Measurements from ENCODE around the gene TRNP1.

Gene TRNP1

GRCh38 chr1:27035344-27035743, 41.9 kb downstream of the TRNP1 start:
- CTCF ChIA-PET = interaction anchor here (1.5 to 26.9 kb wide), 5 partner anchors 9 to 62 kb away, joined by 5 to 449 read pairs (median 13); no protein-coding TSS in a partner anchor
- POLR2A ChIA-PET = no interaction called here
- H3K27me3 ChIP-seq (replicated peaks in 2 of 5; ENCODE audit: control insufficient read depth in 4 of 5, insufficient read depth in 5 of 5, low read length in 4 of 5) = no peaks in the 10 kb centered on the region
- no peak for DNase-seq
- peaks cover 0 to 9% (median 7%) of the 10 kb centered on the region in 4 experiments for H3K4me1 ChIP-seq (ENCODE audit: control extremely low read depth in 1 of 4, control insufficient read depth in 4 of 4, insufficient read depth in 4 of 4, low read length in 3 of 4)
- H3K9me3 ChIP-seq (ENCODE audit: control extremely low read depth in 1 of 5, control insufficient read depth in 4 of 5, insufficient read depth in 2 of 5, low read depth in 1 of 5, low read length in 4 of 5) = no peaks in the 10 kb centered on the region
- WGBS (ENCODE audit: insufficient coverage) = 100% methylated on average over 3 of the region's 4 CpGs
- H3K27ac ChIP-seq (ENCODE audit: insufficient read depth in 1 of 2, low read depth in 1 of 2, low read length in 2 of 2, poor library complexity in 1 of 2, severe bottlenecking in 2 of 2) = no peak overlapping the region
- H3K36me3 ChIP-seq (ENCODE audit: control insufficient read depth in 4 of 4, insufficient read depth in 4 of 4, low read length in 3 of 4) = no peaks in the 10 kb centered on the region
- H3K4me3 ChIP-seq (ENCODE audit: control insufficient read depth in 1 of 7, extremely low read depth in 1 of 7, insufficient read depth in 4 of 7, low read depth in 2 of 7, low read length in 6 of 7) = no peak overlapping the region

- Histone ChIP-seq H3K9me3 (ENCODE audit: control extremely low read depth in 1 of 5, control insufficient read depth in 4 of 5, insufficient read depth in 2 of 5, low read depth in 1 of 5, low read length in 4 of 5) (no peaks in the 10 kb centered on the region), H3K4me1 (ENCODE audit: control extremely low read depth in 1 of 4, control insufficient read depth in 4 of 4, insufficient read depth in 4 of 4, low read length in 3 of 4) (peaks cover 0 to 3% (median 2%) of the 10 kb centered on the region in 4 experiments), H3K4me3 (ENCODE audit: control insufficient read depth in 1 of 7, extremely low read depth in 1 of 7, insufficient read depth in 4 of 7, low read depth in 2 of 7, low read length in 6 of 7) (no peak overlapping the region), H3K27ac (ENCODE audit: insufficient read depth in 1 of 2, low read depth in 1 of 2, low read length in 2 of 2, poor library complexity in 1 of 2, severe bottlenecking in 2 of 2) (no peak overlapping the region), H3K27me3 (replicated peaks in 2 of 5; ENCODE audit: control insufficient read depth in 4 of 5, insufficient read depth in 5 of 5, low read length in 4 of 5) (no peaks in the 10 kb centered on the region), H3K36me3 (ENCODE audit: control insufficient read depth in 4 of 4, insufficient read depth in 4 of 4, low read length in 3 of 4) (no peaks in the 10 kb centered on the region)
- CTCF ChIA-PET = interaction anchor here (1.0 to 26.9 kb wide), 3 partner anchors 35 to 60 kb away, joined by 3 to 449 read pairs (median 18); no protein-coding TSS in a partner anchor
- no peak for DNase-seq
- no CpG with 5 or more reads among the region's 1 CpG for WGBS (ENCODE audit: insufficient coverage)
- POLR2A ChIA-PET = no interaction called here
Measured at GRCh38 chr1:27036718-27037117, 43.2 kb downstream of the TRNP1 start.

GRCh38 chr1:27037518-27037917, 44.0 kb downstream of the TRNP1 start:
- Histone ChIP-seq H3K36me3 (ENCODE audit: control insufficient read depth in 4 of 4, insufficient read depth in 4 of 4, low read length in 3 of 4) (no peaks in the 10 kb centered on the region), H3K4me3 (ENCODE audit: control insufficient read depth in 1 of 7, extremely low read depth in 1 of 7, insufficient read depth in 4 of 7, low read depth in 2 of 7, low read length in 6 of 7) (no peak overlapping the region), H3K4me1 (ENCODE audit: control extremely low read depth in 1 of 4, control insufficient read depth in 4 of 4, insufficient read depth in 4 of 4, low read length in 3 of 4) (no peaks in the 10 kb centered on the region), H3K27ac (ENCODE audit: insufficient read depth in 1 of 2, low read depth in 1 of 2, low read length in 2 of 2, poor library complexity in 1 of 2, severe bottlenecking in 2 of 2) (no peak overlapping the region), H3K27me3 (replicated peaks in 2 of 5; ENCODE audit: control insufficient read depth in 4 of 5, insufficient read depth in 5 of 5, low read length in 4 of 5) (no peaks in the 10 kb centered on the region), H3K9me3 (ENCODE audit: control extremely low read depth in 1 of 5, control insufficient read depth in 4 of 5, insufficient read depth in 2 of 5, low read depth in 1 of 5, low read length in 4 of 5) (no peaks in the 10 kb centered on the region)
- ChIA-PET CTCF (interaction anchor here (1.0 to 26.9 kb wide), 3 partner anchors 36 to 59 kb away, joined by 3 to 449 read pairs (median 3); partner anchors contain the start of gene TRNP1), POLR2A (no interaction called here)
- no peak for DNase-seq
- WGBS (ENCODE audit: insufficient coverage) = 90% methylated on average over 2 of the region's 10 CpGs

GRCh38 chr1:27038020-27038419, 44.5 kb downstream of the TRNP1 start:
- H3K4me1 ChIP-seq (ENCODE audit: control extremely low read depth in 1 of 4, control insufficient read depth in 4 of 4, insufficient read depth in 4 of 4, low read length in 3 of 4) = no peaks in the 10 kb centered on the region
- H3K9me3 ChIP-seq (ENCODE audit: control extremely low read depth in 1 of 5, control insufficient read depth in 4 of 5, insufficient read depth in 2 of 5, low read depth in 1 of 5, low read length in 4 of 5) = no peaks in the 10 kb centered on the region
- POLR2A ChIA-PET = interaction anchor here (0.7 kb wide), 1 partner anchor 43 kb away, joined by 3 read pairs; no protein-coding TSS in a partner anchor
- H3K4me3 ChIP-seq (ENCODE audit: control insufficient read depth in 1 of 7, extremely low read depth in 1 of 7, insufficient read depth in 4 of 7, low read depth in 2 of 7, low read length in 6 of 7) = no peak overlapping the region
- H3K27me3 ChIP-seq (replicated peaks in 2 of 5; ENCODE audit: control insufficient read depth in 4 of 5, insufficient read depth in 5 of 5, low read length in 4 of 5) = no peaks in the 10 kb centered on the region
- 91% methylated on average over 7 of the region's 7 CpGs for WGBS (ENCODE audit: insufficient coverage)
- no peak for DNase-seq
- H3K27ac ChIP-seq (ENCODE audit: insufficient read depth in 1 of 2, low read depth in 1 of 2, low read length in 2 of 2, poor library complexity in 1 of 2, severe bottlenecking in 2 of 2) = no peak overlapping the region
- no peaks in the 10 kb centered on the region for H3K36me3 ChIP-seq (ENCODE audit: control insufficient read depth in 4 of 4, insufficient read depth in 4 of 4, low read length in 3 of 4)
- CTCF ChIA-PET = interaction anchor here (1.0 to 26.9 kb wide), 2 partner anchors 44 to 59 kb away, joined by 3 to 449 read pairs; partner anchors contain the start of gene TRNP1

- CTCF ChIA-PET = interaction anchor here (1.1 to 26.9 kb wide), 12 partner anchors 8 to 255 kb away, joined by 3 to 449 read pairs (median 7); no protein-coding TSS in a partner anchor
- Histone ChIP-seq H3K4me3 (ENCODE audit: control insufficient read depth in 1 of 7, extremely low read depth in 1 of 7, insufficient read depth in 4 of 7, low read depth in 2 of 7, low read length in 6 of 7) (no peak overlapping the region), H3K9me3 (ENCODE audit: control extremely low read depth in 1 of 5, control insufficient read depth in 4 of 5, insufficient read depth in 2 of 5, low read depth in 1 of 5, low read length in 4 of 5) (no peaks in the 10 kb centered on the region), H3K27ac (ENCODE audit: insufficient read depth in 1 of 2, low read depth in 1 of 2, low read length in 2 of 2, poor library complexity in 1 of 2, severe bottlenecking in 2 of 2) (no peak overlapping the region), H3K36me3 (ENCODE audit: control insufficient read depth in 4 of 4, insufficient read depth in 4 of 4, low read length in 3 of 4) (no peaks in the 10 kb centered on the region), H3K27me3 (replicated peaks in 2 of 5; ENCODE audit: control insufficient read depth in 4 of 5, insufficient read depth in 5 of 5, low read length in 4 of 5) (no peaks in the 10 kb centered on the region), H3K4me1 (ENCODE audit: control extremely low read depth in 1 of 4, control insufficient read depth in 4 of 4, insufficient read depth in 4 of 4, low read length in 3 of 4) (peaks cover 0 to 18% (median 12%) of the 10 kb centered on the region in 4 experiments)
- DNase-seq = no peak
- POLR2A ChIA-PET = no interaction called here
- WGBS (ENCODE audit: insufficient coverage) = 100% methylated on average over 3 of the region's 7 CpGs
Measured at GRCh38 chr1:27042670-27043069, 49.2 kb downstream of the TRNP1 start.

- Histone ChIP-seq H3K4me1 (ENCODE audit: control extremely low read depth in 1 of 4, control insufficient read depth in 4 of 4, insufficient read depth in 4 of 4, low read length in 3 of 4) (peaks cover 0 to 18% (median 12%) of the 10 kb centered on the region in 4 experiments), H3K9me3 (ENCODE audit: control extremely low read depth in 1 of 5, control insufficient read depth in 4 of 5, insufficient read depth in 2 of 5, low read depth in 1 of 5, low read length in 4 of 5) (no peaks in the 10 kb centered on the region), H3K4me3 (ENCODE audit: control insufficient read depth in 1 of 7, extremely low read depth in 1 of 7, insufficient read depth in 4 of 7, low read depth in 2 of 7, low read length in 6 of 7) (peak overlapping the region in 4 of 7 experiments; percentile 15 to 66 (median 55)), H3K36me3 (ENCODE audit: control insufficient read depth in 4 of 4, insufficient read depth in 4 of 4, low read length in 3 of 4) (no peaks in the 10 kb centered on the region), H3K27ac (ENCODE audit: insufficient read depth in 1 of 2, low read depth in 1 of 2, low read length in 2 of 2, poor library complexity in 1 of 2, severe bottlenecking in 2 of 2) (no peak overlapping the region), H3K27me3 (replicated peaks in 2 of 5; ENCODE audit: control insufficient read depth in 4 of 5, insufficient read depth in 5 of 5, low read length in 4 of 5) (no peaks in the 10 kb centered on the region)
- DNase-seq = peak; percentile 72 to 82 (median 78)
- 0% methylated on average over 6 of the region's 12 CpGs for WGBS (ENCODE audit: insufficient coverage)
- ChIA-PET POLR2A (no interaction called here), CTCF (interaction anchor here (0.9 to 26.9 kb wide), 17 partner anchors 10 to 317 kb away, joined by 3 to 449 read pairs (median 8); no protein-coding TSS in a partner anchor)
Measured at GRCh38 chr1:27044613-27045151, 51.2 kb downstream of the TRNP1 start.

GRCh38 chr1:27045973-27046558, 52.6 kb downstream of the TRNP1 start:
- H3K4me1 ChIP-seq (ENCODE audit: control extremely low read depth in 1 of 4, control insufficient read depth in 4 of 4, insufficient read depth in 4 of 4, low read length in 3 of 4) = peaks cover 0 to 18% (median 12%) of the 10 kb centered on the region in 4 experiments
- peak; percentile 45 to 62 (median 50) for DNase-seq
- no peak overlapping the region for H3K4me3 ChIP-seq (ENCODE audit: control insufficient read depth in 1 of 7, extremely low read depth in 1 of 7, insufficient read depth in 4 of 7, low read depth in 2 of 7, low read length in 6 of 7)
- POLR2A ChIA-PET = interaction anchor here (0.8 to 0.9 kb wide), 2 partner anchors 10 to 53 kb away, joined by 4 read pairs; no protein-coding TSS in a partner anchor
- H3K27me3 ChIP-seq (replicated peaks in 2 of 5; ENCODE audit: control insufficient read depth in 4 of 5, insufficient read depth in 5 of 5, low read length in 4 of 5) = no peaks in the 10 kb centered on the region
- no peaks in the 10 kb centered on the region for H3K9me3 ChIP-seq (ENCODE audit: control extremely low read depth in 1 of 5, control insufficient read depth in 4 of 5, insufficient read depth in 2 of 5, low read depth in 1 of 5, low read length in 4 of 5)
- H3K27ac ChIP-seq (ENCODE audit: insufficient read depth in 1 of 2, low read depth in 1 of 2, low read length in 2 of 2, poor library complexity in 1 of 2, severe bottlenecking in 2 of 2) = no peak overlapping the region
- 37% methylated on average over 12 of the region's 17 CpGs for WGBS (ENCODE audit: insufficient coverage)
- H3K36me3 ChIP-seq (ENCODE audit: control insufficient read depth in 4 of 4, insufficient read depth in 4 of 4, low read length in 3 of 4) = no peaks in the 10 kb centered on the region
- CTCF ChIA-PET = interaction anchor here (0.6 to 26.9 kb wide), 29 partner anchors 8 to 334 kb away, joined by 3 to 449 read pairs (median 3); partner anchors contain the start of gene TENT5B

All from common myeloid progenitor, CD34-positive (primary cell).